Heart left ventricle (tissue), 13 donors: ENCODE data around the gene CHD2.

Source experiments
- POLR2A ChIP-seq, 2 donors: fragments of 450-650 bp; IDR thresholded peaks; one replicate each; pipeline ENCODE4 v1.6.1; 2017; ENCODE audit warnings: antibody characterized with exemption in 2 of 2, mild to moderate bottlenecking in 2 of 2, moderate library complexity in 2 of 2
- TF ChIP-seq, protein P1 (sequence below), 12 donors: fragments of 200-600 bp; sonication (generic) in 4 of 12; IDR thresholded peaks; one replicate each; pipeline versions ENCODE4 v1.5.0 to v1.8.0; 2018 to 2022; ENCODE audit warnings: antibody characterized with exemption in 12 of 12, mild to moderate bottlenecking in 5 of 12
- donor health status: ischemic (EF 13 %, LVEDD 7.1; RV severe dilation, severe dysfunction).
- donor health status: DM: no; HTN: yes; CAD: no.
- donor health status: DM: no; HTN: no; CAD: no.
- donor health status: ischemic (EF 25% LVEDD 6.9; RV normal size, moderate dysfunction).
- donor health status: ischemic (EF 25% LVEDD 5.7; RV mildly dilated, moderate dysfunction).
- donor health status: ischemic (EF 35%, LVEDD 5.7; RV mildly dilated, moderate dysfunction).
- donor health status: nonischemic (EF 11% LVEDD 7.7; RV severe dilation, severe dysfunction).
- donor health status: DM: yes; HTN: yes; CAD: no.
- donor health status: PGD.
- donor health status: ischemic (EF 29% LVEDD 5.4; RV normal size, mild dysfunction).
- donor health status: nonischemic (EF 23%, LVEDD 6.1; RV moderate dilation, normal function).

DNA sequence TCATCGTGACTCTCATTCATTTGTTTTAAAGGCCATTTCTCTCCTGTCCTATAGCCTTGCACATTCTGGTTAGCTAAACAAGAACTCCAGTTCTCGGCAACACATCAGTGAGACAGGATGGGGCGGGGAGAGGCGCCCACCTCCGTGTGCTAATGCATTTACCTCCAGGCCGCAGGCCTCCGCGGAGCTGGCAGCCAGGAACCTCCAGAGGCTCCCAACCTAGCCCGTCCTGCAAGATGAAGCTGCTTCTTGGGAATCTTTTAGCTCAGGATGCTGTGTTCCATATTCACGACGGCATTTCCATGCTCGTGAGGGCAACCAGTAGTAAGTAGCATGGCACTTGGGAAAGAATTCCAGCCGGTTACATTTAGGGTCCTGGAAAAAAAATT lies 141.0 kb downstream of the CHD2 start:
- TF ChIP-seq, protein P1, sequence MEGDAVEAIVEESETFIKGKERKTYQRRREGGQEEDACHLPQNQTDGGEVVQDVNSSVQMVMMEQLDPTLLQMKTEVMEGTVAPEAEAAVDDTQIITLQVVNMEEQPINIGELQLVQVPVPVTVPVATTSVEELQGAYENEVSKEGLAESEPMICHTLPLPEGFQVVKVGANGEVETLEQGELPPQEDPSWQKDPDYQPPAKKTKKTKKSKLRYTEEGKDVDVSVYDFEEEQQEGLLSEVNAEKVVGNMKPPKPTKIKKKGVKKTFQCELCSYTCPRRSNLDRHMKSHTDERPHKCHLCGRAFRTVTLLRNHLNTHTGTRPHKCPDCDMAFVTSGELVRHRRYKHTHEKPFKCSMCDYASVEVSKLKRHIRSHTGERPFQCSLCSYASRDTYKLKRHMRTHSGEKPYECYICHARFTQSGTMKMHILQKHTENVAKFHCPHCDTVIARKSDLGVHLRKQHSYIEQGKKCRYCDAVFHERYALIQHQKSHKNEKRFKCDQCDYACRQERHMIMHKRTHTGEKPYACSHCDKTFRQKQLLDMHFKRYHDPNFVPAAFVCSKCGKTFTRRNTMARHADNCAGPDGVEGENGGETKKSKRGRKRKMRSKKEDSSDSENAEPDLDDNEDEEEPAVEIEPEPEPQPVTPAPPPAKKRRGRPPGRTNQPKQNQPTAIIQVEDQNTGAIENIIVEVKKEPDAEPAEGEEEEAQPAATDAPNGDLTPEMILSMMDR (IDR thresholded peaks at IDR 0.05), result no peak
- no peak for TF ChIP-seq POLR2A (IDR thresholded peaks at IDR 0.05)
